Embryonic facial prominence (tissue), 1 donor: ENCODE data around the gene HEPN1.

Source experiments
- DNase-seq: peaks from one replicate; pipeline ENCODE4 v3.0.0-alpha.2; 2016; ENCODE audit errors: extremely low spot score

HEPN1 gene

GRCh38 chr11:124918950-124919349, at the start of gene HEPN1:
TSS of gene HEPN1 (plus strand) at chr11:124919250.
- no peak for DNase-seq

- no peak for DNase-seq
Measured at GRCh38 chr11:124869331-124869730, 49.7 kb upstream of the HEPN1 start.

DNA sequence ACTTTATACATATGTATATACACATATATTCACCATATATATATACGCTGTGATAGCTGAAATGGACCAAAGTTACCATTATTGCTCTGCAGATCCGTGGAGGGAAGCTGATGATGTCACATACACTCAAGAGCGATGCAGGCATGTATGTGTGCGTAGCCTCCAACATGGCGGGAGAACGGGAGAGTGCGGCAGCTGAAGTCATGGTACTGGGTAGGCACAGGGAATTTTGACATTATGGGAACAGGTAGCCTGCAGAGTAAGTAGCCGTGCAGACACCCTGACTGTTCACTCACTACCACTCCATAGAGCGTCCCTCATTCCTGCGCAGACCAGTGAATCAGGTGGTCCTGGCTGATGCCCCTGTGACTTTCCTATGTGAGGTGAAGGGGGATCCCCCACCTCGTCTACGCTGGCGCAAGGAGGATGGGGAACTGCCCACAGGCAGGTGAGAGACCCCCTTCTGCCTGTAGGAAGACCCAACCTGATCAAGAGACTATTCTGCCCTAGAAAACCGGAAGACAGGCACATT, 49.1 kb upstream of the HEPN1 start:
- no peak for DNase-seq

DNA sequence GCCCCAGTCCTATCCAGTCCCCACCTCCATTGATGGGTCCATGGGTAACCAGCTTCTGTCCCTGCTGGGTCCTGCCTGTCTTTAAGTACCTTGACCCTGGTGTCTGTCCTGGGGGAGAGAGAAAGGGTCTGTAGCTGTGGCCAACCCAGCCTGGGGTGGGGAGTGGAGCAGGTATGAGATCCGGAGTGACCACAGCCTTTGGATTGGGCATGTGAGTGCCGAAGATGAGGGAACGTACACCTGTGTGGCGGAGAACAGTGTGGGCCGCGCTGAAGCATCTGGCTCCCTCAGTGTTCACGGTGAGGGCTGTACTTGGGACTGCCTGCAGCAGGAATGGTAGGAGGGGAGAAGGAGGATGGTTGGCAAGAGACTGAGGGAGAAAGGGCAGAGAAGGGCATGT, 48.6 kb upstream of the HEPN1 start:
- no peak for DNase-seq

GRCh38 chr11:124872280-124872679, 46.8 kb upstream of the HEPN1 start:
- DNase-seq, result no peak

DNA sequence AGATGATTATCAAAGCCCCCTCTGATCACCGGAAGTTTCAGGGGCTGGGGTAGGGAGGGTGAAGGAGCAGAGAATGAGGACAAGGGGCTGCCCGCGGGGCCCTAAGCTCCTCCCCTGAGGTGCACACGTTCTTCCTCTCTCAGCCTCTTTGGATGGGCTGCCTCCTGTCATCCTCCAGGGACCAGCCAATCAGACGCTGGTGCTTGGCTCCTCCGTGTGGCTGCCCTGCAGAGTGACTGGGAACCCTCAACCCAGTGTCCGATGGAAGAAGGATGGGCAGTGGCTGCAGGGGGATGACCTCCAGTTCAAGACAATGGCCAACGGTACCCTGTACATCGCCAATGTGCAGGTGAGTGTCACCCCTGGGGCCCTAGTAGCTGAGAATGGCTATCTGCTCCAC, 46.3 kb upstream of the HEPN1 start:
- no peak for DNase-seq

DNA sequence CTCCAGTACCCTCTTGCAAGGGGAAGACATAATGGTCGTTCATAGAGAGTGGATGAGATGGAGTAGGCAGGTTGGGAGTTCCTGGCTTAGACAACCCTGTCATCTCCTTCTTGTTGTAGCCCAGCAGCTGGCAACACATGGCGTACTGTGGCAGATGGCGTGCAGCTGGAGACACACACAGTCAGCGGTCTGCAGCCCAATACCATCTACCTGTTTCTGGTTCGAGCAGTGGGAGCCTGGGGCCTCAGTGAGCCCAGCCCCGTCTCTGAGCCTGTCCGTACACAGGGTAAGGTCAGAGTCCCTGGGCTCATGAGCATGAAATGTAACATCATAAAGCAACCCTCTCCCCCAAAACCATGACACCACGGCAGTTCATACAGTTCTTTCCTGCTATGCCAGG, 45.1 kb upstream of the HEPN1 start:
- DNase-seq, result no peak

GRCh38 chr11:124874571-124875255, 44.3 kb upstream of the HEPN1 start:
- DNase-seq, result no peak

- DNase-seq, result no peak
Measured at GRCh38 chr11:124875401-124875800, 43.6 kb upstream of the HEPN1 start.

GRCh38 chr11:124875943-124876817, 42.9 kb upstream of the HEPN1 start:
- DNase-seq, result peak; percentile 82

DNA sequence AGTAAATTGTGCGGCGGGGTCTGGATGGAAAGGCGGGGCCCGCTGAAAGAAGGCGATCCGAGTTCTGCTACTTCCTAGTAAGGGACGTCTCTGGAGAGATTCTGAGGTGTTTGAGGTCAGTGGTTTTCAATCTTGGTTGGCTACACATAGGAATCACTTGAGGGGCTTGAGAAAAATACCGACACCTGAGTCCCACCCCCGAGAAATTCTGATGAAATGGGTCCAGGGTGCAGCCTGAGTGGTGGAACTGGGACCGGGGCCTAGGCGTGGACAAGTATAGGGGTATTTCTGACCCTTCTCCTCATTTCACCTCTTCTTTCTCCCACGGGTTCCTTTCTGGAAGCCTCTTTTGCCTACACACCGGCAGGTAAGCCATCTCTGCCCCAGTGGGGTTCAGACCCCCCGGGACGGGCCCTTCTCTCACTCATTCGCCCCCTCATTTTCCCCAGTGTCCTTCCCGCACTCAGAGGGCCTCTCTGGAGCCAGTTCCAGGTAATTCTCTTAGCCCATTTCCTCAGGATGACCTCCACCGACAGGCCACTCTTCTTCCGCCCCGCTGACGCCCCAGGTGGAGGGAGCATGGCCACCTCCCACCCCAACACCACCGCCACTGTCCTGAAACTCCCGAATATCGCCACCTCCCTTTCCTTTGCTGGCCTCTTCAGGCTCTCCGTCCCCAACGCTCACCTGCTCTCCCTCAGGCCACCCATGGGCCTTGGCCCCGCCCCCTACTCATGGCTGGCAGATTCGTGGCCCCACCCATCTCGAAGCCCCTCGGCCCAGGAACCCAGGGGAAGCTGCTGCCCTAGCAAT, 42.0 kb upstream of the HEPN1 start:
- no peak for DNase-seq

DNA sequence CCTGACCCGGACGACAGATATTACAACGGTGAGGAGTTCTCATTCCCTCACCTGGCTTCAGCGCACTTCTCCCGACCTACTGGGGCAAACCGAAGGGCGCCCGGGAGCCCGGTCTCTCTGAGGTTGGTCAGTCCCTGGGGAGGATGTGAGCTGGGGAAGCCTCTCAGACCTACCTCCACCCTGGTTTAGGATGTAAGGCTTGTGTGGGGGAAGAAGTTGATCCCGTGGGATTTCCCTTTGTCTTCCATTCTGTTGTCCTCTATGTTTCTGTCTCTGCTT, 41.5 kb upstream of the HEPN1 start:
- DNase-seq, result no peak

GRCh38 chr11:124877910-124878758, 40.9 kb upstream of the HEPN1 start:
- DNase-seq, result no peak

GRCh38 chr11:124878759-124879492, 40.1 kb upstream of the HEPN1 start:
- no peak for DNase-seq

DNA sequence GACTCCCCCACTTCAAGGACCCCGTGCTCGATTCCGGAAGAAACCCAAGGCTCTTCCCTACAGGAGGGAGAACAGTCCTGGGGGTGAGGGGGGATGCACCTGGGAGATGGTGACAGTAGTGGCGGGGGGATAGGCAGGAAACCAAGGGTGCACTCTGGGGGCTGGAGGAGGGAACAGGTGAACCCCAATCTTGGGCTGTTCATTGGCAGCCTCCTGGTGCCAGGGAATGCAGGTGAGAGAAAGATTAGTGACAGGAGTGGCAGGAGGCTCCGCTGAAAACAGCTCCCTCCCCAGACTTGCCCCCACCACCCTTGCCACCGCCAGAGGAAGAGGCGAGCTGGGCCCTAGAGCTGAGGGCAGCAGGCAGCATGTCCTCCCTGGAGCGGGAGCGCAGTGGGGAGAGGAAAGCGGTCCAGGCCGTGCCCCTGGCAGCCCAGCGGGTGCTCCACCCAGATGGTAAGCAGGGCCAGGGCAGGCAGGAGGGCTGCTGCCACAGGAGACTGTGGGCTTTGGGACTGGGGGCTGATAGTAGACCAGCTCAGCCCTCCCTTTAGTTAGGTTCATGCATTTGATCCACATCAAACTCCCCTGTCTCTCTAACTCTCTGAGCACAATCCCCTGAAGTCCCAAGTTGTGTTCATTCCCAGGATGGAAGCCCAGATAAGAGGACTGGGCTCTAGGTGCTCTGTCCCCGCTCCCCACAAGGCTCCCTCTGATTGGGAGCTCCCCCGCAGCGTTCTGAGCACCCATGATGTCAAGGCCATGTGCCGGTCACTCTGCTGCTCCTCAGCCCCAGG, 39.4 kb upstream of the HEPN1 start:
- DNase-seq, result no peak

DNA sequence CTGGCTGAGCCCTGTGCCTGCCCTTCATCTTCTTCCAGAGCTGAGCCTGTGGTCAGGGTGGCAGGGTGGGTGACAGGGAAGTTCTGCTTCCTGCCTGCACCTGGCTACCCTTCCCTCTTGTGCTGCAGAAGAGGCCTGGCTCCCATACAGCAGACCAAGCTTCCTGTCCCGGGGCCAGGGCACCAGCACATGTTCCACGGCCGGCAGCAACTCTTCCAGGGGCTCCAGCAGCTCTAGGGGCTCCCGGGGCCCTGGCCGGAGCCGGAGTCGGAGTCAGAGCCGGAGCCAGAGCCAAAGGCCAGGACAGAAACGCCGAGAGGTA, 38.8 kb upstream of the HEPN1 start:
- no peak for DNase-seq

- DNase-seq, result no peak
Measured at GRCh38 chr11:124880958-124881357, 38.1 kb upstream of the HEPN1 start.

- no peak for DNase-seq
Measured at GRCh38 chr11:124882339-124883071, 36.5 kb upstream of the HEPN1 start.

GRCh38 chr11:124884340-124884739, 34.7 kb upstream of the HEPN1 start:
- DNase-seq, result no peak
